Astrocyte of the spinal cord (primary cell): ENCODE measurements around the gene COL6A1.

Experiments
- DNase-seq: peaks from one replicate; pipeline ENCODE4 v3.0.0; 2011; ENCODE audit warnings: low read depth, low spot score
- H3K4me3 ChIP-seq: 2 replicates; pipeline ENCODE4 v1.5.1; 2011; ENCODE audit warnings: low read depth, mild to moderate bottlenecking, low read length, moderate library complexity
- in situ Hi-C: cut with HindIII; loops from 2 replicates; pipeline ENCODE4 v1.10.0; 2017; ENCODE audit warnings: low sequenced_read_pairs
- TF ChIP-seq, protein P1 (sequence below): IDR thresholded peaks from 2 replicates; pipeline ENCODE4 v1.5.1; 2012; ENCODE audit warnings: low read depth, mild to moderate bottlenecking, low read length, inconsistent platforms

The COL6A1 gene

DNA sequence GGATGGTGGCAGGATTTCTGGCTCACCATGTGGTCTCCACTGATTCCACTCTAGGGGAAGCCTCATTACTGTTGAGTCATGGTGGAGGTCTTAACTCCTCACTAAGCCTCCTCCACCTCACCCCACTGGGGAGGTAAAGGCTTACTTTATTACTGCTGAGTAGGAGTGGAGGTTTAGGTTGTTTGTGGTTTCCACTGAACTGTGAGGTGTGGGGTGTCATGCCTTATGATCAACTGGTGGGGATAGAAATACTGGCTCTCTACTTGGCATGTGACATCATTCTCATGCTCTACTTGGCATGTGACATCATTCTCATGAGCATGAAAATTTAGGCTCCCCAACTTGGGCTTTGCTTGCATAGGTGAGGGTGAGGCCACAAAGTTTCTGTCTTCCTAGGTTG lies 35.6 kb downstream of the COL6A1 start:
- H3K4me3 ChIP-seq = no peak overlapping the region
- DNase-seq = no peak
- in situ Hi-C loops = no loop called here
- TF ChIP-seq, protein P1, sequence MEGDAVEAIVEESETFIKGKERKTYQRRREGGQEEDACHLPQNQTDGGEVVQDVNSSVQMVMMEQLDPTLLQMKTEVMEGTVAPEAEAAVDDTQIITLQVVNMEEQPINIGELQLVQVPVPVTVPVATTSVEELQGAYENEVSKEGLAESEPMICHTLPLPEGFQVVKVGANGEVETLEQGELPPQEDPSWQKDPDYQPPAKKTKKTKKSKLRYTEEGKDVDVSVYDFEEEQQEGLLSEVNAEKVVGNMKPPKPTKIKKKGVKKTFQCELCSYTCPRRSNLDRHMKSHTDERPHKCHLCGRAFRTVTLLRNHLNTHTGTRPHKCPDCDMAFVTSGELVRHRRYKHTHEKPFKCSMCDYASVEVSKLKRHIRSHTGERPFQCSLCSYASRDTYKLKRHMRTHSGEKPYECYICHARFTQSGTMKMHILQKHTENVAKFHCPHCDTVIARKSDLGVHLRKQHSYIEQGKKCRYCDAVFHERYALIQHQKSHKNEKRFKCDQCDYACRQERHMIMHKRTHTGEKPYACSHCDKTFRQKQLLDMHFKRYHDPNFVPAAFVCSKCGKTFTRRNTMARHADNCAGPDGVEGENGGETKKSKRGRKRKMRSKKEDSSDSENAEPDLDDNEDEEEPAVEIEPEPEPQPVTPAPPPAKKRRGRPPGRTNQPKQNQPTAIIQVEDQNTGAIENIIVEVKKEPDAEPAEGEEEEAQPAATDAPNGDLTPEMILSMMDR = no peak

DNA sequence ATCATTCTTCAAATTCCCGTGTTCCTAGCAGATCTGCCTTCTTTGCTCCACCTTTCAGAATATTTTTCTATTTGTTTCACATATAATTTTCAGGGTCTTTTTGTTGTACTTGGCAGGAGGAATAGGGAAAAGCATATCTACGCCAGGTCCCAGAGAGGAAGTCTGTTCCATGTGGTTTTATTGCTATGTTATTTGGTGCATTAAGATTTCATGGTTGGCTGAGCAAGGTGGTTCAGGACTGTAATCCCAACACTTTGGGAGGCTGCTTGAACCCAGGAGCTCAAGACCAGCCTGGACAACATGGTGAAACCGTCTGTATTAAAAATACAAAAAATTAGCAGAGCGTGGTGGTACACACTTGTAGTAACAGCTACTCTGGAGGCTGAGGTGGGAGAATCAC lies 36.1 kb downstream of the COL6A1 start:
- DNase-seq = no peak

DNA sequence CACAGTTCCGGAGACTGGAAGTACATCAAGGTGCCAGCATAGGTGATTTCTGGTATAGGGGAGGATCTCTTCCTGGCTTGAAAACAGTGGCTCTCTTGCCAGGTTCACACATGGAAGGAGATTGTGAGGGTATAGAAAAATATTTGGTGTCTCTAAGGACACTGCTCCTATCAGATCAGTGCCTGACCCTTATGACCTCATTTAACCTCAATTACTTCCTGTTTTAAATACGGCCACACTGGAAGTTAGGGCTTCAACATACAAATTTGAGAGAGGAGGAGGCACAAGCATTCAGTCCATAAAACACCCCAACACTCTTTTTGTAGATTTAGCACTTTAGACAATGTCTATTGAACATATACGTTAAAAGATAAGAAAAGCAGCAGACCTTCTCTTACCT lies 37.0 kb downstream of the COL6A1 start:
- no peak for DNase-seq
- no peak overlapping the region for H3K4me3 ChIP-seq
- TF ChIP-seq, protein P1 = no peak
- in situ Hi-C loops = no loop called here

More for the DNA sequence above, 36.1 kb downstream of the COL6A1 start:
- TF ChIP-seq, protein P1 = no peak
- no peak overlapping the region for H3K4me3 ChIP-seq
- in situ Hi-C loops = no loop called here

DNA sequence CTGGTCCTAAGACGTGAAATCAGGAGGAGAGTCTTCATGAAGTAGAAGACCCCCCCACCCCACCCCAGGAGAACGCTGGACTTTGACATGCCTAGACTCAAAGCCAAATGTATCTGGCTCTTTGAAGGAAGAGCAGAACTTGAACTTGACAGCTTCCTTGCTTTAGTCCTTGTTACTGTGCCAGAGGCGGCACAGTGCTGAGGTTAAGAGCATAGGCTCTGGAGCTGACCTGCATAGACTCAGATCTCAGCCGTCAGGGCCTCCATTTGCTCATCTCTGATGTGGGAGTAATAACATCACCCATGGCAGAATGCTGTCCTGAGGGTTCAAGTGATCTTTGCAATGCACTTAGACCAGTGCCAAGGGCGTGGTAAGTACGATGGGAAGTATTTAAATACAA lies 39.0 kb downstream of the COL6A1 start:
- DNase-seq = no peak
- H3K4me3 ChIP-seq = no peak overlapping the region
- TF ChIP-seq, protein P1 = no peak
- in situ Hi-C loops = no loop called here

DNA sequence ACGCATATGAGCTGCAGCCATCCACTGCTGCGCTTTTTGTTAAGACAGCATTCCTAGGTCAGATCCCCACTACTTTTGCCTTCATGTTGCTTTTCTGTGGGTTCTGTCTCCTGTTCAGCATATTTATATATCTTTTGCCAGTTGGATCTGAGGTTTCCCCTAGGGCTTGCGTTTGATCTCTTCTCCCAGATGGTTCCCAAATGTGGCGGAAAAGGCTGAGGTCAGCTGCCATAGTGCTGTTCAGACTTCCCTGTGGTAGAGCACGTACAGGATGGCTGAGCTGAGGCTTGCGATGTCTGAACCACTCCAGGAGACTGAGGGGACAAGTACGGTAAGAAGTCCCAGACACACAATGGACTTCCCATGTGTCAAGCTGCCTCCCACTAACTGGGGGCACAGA lies 39.8 kb downstream of the COL6A1 start:
- in situ Hi-C loops = no loop called here
- TF ChIP-seq, protein P1 = no peak
- no peak overlapping the region for H3K4me3 ChIP-seq
- DNase-seq = no peak

DNA sequence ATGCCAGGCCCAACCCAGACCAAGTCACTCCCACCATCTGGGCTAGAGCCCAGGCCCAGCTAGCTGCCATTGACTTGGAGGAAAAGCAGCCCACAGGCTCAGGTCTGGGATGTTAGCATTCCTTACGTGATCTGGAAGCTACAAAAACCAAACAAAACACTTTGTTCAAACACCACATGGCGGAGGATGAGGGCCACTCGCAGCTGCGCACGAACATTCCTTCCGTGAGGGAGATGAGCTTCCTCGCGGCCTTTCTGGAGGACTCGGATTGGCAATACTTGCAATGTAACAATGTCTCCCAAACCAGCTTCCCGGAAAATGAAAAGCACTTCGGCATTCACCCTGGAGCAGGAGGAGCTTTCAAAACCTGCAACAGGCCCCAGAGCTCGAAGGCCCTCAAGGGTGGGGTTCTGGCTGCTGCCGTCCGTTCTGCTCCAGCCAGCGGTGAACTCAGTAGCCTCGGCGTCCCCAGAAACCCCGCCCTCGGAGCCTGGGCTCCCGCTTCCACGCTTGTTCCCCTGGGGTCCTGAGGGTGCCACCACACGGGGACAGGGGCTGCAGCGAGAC lies 40.5 kb downstream of the COL6A1 start:
- DNase-seq = no peak
- in situ Hi-C loops = no loop called here
- TF ChIP-seq, protein P1 = no peak
- H3K4me3 ChIP-seq = no peak overlapping the region
